Measurements from ENCODE around the gene IFNL3.
"Not testable (repeated sequence)": the region's sequence is repeated elsewhere in the genome, so short reads cannot be mapped to it uniquely, and the experiment has no call there.

The IFNL3 gene

GRCh38 chr19:39218230-39219007 lies 26.4 kb downstream of the IFNL3 start:
- H3K79me2 ChIP-seq (ENCODE audit: low read length): no peaks in the 10 kb centered on the region
- H3K9me3 ChIP-seq (ENCODE audit: insufficient read depth, low read length): no peaks in the 10 kb centered on the region
- H4K20me1 ChIP-seq (ENCODE audit: insufficient read depth, low read length): no peaks in the 10 kb centered on the region
- H3K9ac ChIP-seq (ENCODE audit: low read length): no peak overlapping the region
- peaks cover 4% of the 10 kb centered on the region; the same call in 1 of the 2 replicates for H3K27me3 ChIP-seq (ENCODE audit: low read depth, low read length)
- no peaks in the 10 kb centered on the region for H3K4me1 ChIP-seq (ENCODE audit: low read length)
- no peak overlapping the region for H3K27ac ChIP-seq (ENCODE audit: low read length)
- H2AFZ ChIP-seq (ENCODE audit: low read depth, low read length): no peak overlapping the region
- no peak overlapping the region for H3K4me2 ChIP-seq (ENCODE audit: low read length)
- TF ChIP-seq EZH2phosphoT487 (IDR thresholded peaks at IDR 0.05; ENCODE audit: low read depth) (no peak), CTCF (IDR thresholded peaks at IDR 0.05; ENCODE audit: low read depth, low read length) (no peak)
- no peaks in the 10 kb centered on the region for H3K36me3 ChIP-seq (replicated peaks; ENCODE audit: low read depth, low read length)
- H3K4me3 ChIP-seq (ENCODE audit: low read length): no peak overlapping the region

- Histone ChIP-seq H3K4me3 (ENCODE audit: low read length) (no peak overlapping the region), H3K79me2 (ENCODE audit: low read length) (no peaks in the 10 kb centered on the region), H3K9ac (ENCODE audit: low read length) (no peak overlapping the region), H3K9me3 (ENCODE audit: insufficient read depth, low read length) (no peaks in the 10 kb centered on the region), H3K27me3 (ENCODE audit: low read depth, low read length) (peaks cover 4% of the 10 kb centered on the region; the same call in 1 of the 2 replicates), H3K4me2 (ENCODE audit: low read length) (no peak overlapping the region), H3K4me1 (ENCODE audit: low read length) (no peaks in the 10 kb centered on the region), H2AFZ (ENCODE audit: low read depth, low read length) (no peak overlapping the region), H3K36me3 (replicated peaks; ENCODE audit: low read depth, low read length) (no peaks in the 10 kb centered on the region), H4K20me1 (ENCODE audit: insufficient read depth, low read length) (no peaks in the 10 kb centered on the region), H3K27ac (ENCODE audit: low read length) (no peak overlapping the region)
- TF ChIP-seq CTCF (IDR thresholded peaks at IDR 0.05; ENCODE audit: low read depth, low read length) (no peak), EZH2phosphoT487 (IDR thresholded peaks at IDR 0.05; ENCODE audit: low read depth) (no peak)
Measured at GRCh38 chr19:39217094-39217493, 27.7 kb downstream of the IFNL3 start.

- H3K4me1 ChIP-seq (ENCODE audit: low read length); H3K4me3 ChIP-seq (ENCODE audit: low read length); H3K36me3 ChIP-seq (replicated peaks; ENCODE audit: low read depth, low read length); H3K4me2 ChIP-seq (ENCODE audit: low read length); H3K27ac ChIP-seq (ENCODE audit: low read length); H4K20me1 ChIP-seq (ENCODE audit: insufficient read depth, low read length); H3K27me3 ChIP-seq (ENCODE audit: low read depth, low read length); H2AFZ ChIP-seq (ENCODE audit: low read depth, low read length); H3K79me2 ChIP-seq (ENCODE audit: low read length); H3K9me3 ChIP-seq (ENCODE audit: insufficient read depth, low read length); H3K9ac ChIP-seq (ENCODE audit: low read length): not testable (repeated sequence)
Measured at GRCh38 chr19:39215323-39215722, 29.5 kb downstream of the IFNL3 start.

GRCh38 chr19:39212375-39212742 lies 32.4 kb downstream of the IFNL3 start:
- Histone ChIP-seq H3K36me3 (replicated peaks; ENCODE audit: low read depth, low read length) (no peaks in the 10 kb centered on the region), H3K4me2 (ENCODE audit: low read length) (no peak overlapping the region), H3K4me1 (ENCODE audit: low read length) (no peaks in the 10 kb centered on the region), H4K20me1 (ENCODE audit: insufficient read depth, low read length) (no peaks in the 10 kb centered on the region), H2AFZ (ENCODE audit: low read depth, low read length) (no peak overlapping the region), H3K4me3 (ENCODE audit: low read length) (no peak overlapping the region), H3K27me3 (ENCODE audit: low read depth, low read length) (peaks cover 8% of the 10 kb centered on the region; the same call in 1 of the 2 replicates), H3K9me3 (ENCODE audit: insufficient read depth, low read length) (no peaks in the 10 kb centered on the region), H3K9ac (ENCODE audit: low read length) (no peak overlapping the region), H3K27ac (ENCODE audit: low read length) (no peak overlapping the region), H3K79me2 (ENCODE audit: low read length) (no peaks in the 10 kb centered on the region)
- TF ChIP-seq CTCF (IDR thresholded peaks at IDR 0.05; ENCODE audit: low read depth, low read length) (peak; percentile 82), EZH2phosphoT487 (IDR thresholded peaks at IDR 0.05; ENCODE audit: low read depth) (no peak)

Measured in OCI-LY3 (cell line).